ENCODE measurements around the gene FKBP1A.

- no peak for TF ChIP-seq CTCF (IDR thresholded peaks at IDR 0.05)
- no peak for TF ChIP-seq POLR2A (IDR thresholded peaks at IDR 0.05)
- no peak for TF ChIP-seq EP300 (IDR thresholded peaks at IDR 0.05)
- no peak for TF ChIP-seq POLR2AphosphoS5 (IDR thresholded peaks at IDR 0.05)
These were observed 47.1 kb downstream of the FKBP1A start for GRCh38 chr20:1345756-1346093.

Data from gastroesophageal sphincter (tissue), 3 donors.